SKM-1 treated with dmso at 0.1 percent for 144 hours (cell line): ENCODE measurements around the gene FBXL13.
"Not testable (repeated sequence)": the region's sequence is repeated elsewhere in the genome, so short reads cannot be mapped to it uniquely, and the experiment has no call there.

Experiments
- DNase-seq: peaks from one replicate; lab custom pipeline; 2025; ENCODE audit not compliant: unreplicated experiment; lab: John Stamatoyannopoulos, UW

FBXL13 gene

DNA sequence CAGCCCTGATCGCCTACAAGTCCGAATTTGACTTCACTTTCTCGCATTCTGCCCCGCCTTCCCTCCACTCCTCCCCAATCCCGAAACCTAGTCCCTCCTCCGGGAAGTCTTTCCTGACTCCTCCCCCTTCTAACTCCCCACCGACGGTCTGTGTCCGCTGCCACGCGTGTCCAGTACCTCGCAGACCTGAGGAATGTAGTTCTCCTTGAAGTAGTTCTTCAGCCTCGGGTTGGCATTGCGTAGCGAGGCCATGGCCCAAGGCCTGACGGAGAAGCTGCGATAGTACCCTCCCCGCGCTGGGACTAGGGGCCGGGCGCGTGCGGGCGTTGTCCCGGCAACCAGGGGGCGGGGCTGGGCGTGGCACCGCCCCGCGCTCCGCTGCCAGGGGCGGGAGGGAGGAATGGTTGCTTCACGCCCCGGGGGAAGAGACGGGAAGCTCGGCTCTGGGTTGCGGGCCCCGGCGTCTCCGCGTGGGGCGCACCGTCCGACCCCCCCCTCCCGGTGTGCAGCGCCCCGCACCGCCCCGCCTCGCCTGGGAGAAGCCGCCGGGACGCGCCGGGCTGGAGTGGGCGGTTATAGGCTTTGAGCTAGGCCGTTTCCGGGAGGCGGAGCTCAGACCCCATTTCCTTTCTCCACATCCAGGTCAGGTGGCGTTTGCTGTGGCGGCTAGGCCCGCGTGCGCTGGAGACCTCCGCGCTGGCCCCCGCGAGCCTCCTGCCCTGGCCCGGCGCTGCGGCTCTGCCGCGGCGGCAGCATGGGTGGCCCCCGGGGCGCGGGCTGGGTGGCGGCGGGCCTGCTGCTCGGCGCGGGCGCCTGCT is at the start of gene FBXL13, which contains the start of gene ARMC10:
TSS of gene FBXL13 (minus strand) at position 278 of the 818 bp plus-strand sequence.
TSS of gene ARMC10 (plus strand) at position 622 of the 818 bp plus-strand sequence. CDS start at position 755, 133 bp downstream.
- DNase-seq: peak; percentile 91

GRCh38 chr7:103123529-103123928 is 48.9 kb upstream of the FBXL13 start:
- peak; percentile 40 for DNase-seq

DNA sequence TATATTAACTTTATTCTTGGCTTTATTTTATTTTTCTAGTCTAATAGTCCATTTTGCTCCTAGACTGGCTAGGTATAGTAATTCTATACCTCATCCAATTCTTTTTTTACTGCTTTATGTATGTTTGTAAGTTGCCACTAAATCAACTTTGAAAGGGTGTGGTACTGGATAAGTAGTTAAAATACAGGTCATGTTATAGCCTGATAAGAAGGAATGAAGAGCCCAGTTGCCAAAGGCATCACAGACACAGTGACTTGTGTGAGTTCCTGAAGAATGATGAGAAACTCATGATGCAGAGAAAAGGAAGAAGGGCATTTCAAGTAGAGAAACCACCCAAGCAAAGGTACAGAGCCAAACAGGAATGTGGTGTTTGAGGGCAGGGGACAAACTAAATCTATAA is 47.0 kb upstream of the FBXL13 start:
- DNase-seq: no peak

GRCh38 chr7:103120362-103120761 is 45.8 kb upstream of the FBXL13 start:
- no peak for DNase-seq

- DNase-seq: no peak
These were observed 45.2 kb upstream of the FBXL13 start for GRCh38 chr7:103119791-103120291.

DNA sequence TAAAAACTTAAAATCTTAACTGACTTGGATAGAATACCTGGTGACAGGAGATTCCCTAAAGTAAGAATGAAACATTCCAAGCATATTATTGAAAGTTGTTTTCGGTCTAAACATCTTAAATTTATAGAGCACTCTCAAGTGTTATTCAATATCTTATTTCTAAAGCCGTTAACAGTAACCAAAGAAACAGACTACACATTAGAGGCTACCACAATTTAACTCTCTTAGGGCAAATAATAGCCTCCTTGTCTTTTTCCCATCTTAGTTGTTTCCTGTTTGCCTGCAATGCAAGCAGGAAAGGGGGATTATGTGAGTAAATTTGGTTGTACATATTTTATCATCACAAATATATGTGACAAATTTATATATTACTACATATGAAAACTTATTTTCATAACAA is 42.9 kb upstream of the FBXL13 start:
- no peak for DNase-seq

GRCh38 chr7:103116991-103117390 is 42.4 kb upstream of the FBXL13 start:
- no peak for DNase-seq

- no peak for DNase-seq
These were observed 41.9 kb upstream of the FBXL13 start for GRCh38 chr7:103116511-103116910.

- no peak for DNase-seq
These were observed 41.2 kb upstream of the FBXL13 start for GRCh38 chr7:103115771-103116170.

DNA sequence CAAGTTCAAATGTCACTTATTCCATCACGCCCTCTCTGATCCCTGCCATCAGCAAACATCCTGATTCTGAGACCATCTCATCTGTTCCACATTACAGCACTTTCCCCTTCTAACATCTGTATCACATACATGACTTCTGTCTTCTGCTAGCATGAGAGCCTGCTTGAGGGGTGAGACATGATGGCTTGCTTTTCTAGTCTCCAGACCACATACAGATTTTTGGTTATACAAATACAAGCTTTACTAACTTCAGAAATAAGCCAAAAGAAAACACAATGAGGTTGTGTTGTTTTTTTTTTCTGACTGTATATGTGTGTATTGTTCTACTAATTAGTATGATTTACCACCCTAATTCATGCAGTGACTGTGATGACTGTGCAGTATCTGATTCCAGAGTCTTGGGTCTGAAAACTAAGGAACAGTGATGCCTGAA is 40.0 kb upstream of the FBXL13 start:
- DNase-seq: no peak

DNA sequence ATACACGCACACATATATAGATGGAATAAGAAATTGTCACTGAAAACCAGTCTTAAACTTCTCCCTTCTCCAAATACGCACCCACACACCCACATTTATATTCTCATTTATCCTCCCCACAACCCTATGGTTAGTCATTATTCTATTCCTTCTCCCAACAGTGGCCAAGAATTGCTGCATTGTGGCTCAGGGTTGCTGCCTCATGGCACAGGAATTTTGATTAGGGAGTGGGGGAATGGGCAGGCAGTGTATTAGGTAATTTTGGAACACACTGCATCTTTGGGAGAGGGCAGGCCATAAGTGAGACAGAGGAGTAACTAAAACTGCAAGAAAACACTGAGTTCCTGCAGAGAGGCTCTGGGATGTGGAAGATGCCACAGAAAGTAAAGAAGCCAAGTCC is 38.6 kb upstream of the FBXL13 start:
- no peak for DNase-seq

DNA sequence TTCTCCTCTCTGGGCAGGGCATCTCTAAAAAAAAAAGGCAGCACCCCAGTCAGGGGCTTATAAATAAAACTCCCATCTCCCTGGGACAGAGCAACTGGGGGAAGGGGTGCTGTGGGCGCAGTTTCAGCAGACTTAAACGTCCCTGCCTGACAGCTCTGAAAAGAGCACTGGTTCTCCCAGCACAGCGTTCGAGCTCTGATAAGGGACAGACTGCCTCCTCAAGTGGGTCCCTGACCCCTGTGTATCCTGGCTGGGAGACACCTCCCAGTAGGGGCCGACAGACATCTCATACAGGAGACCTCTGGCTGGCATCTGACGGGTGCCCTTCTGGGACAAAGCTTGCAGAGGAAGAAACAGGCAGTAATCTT is 32.1 kb upstream of the FBXL13 start:
- DNase-seq: not testable (repeated sequence)

DNA sequence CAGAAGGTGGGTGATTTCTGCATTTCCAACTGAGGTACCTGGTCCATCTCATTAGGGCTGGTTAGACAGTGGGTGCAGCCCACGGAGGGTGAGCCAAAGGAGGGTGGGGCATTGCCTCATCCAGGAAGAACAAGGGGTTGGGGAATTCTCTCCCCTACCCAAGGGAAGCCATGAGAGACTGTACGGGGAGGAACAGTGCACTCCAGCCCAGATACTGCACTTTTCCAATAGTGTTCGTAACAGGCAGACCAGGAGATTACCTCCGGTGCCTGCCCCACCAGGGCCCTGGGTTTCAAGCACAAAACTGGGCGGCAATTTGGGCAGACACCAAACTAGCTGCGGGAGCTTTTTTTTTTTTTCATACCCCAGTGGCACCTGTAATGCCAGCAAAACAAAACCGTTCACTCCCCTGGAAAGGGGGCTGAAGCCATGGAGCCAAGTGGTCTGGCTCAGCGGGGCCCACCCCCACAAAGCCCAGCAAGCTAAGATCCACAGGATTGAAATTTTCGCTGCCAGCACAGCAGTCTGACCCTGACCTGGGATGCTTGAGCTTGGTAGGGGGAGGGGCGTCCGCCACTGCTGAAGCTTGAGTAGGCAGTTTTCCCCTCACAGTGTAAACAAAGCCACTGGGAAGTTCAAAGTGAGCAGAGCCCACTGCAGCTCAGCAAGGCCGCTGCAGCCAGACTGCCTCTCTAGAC is 31.6 kb upstream of the FBXL13 start:
- no peak for DNase-seq

DNA sequence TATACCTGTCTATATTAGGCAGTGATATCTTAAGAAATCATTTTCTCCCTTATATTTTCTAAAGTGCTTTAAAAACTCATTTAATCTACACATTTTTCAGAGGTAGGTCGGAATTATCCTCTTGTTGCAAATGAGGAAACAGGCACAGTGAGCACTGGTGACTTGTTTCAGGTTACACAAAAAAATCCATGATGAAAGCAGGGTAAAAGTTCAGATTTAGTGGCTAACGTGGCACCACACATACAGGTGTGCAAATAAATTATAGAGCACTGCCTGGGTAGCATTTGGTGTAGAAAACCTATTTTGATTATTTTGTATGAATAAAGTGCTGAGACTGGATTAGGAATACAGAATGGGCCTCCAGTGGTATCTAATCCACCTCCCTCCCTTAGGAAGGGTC is 26.9 kb upstream of the FBXL13 start:
- DNase-seq: no peak

GRCh38 chr7:103100348-103100747 is 25.8 kb upstream of the FBXL13 start:
- no peak for DNase-seq

GRCh38 chr7:103097041-103097440 is 22.4 kb upstream of the FBXL13 start:
- no peak for DNase-seq

DNA sequence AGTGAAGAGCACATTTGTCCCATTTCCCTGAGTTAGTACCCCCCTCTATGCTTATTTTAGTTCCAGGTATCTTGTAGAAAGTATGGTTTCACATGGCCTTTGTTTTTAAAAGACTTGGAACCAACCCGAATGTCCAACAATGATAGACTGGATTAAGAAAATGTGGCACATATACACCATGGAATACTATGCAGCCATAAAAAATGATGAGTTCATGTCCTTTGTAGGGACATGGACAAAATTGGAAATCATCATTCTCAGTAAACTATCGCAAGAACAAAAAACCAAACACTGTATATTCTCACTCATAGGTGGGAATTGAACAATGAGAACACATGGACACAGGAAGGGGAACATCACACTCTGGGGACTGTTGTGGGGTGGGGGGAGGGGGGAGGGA is 21.0 kb upstream of the FBXL13 start:
- not testable (repeated sequence) for DNase-seq

DNA sequence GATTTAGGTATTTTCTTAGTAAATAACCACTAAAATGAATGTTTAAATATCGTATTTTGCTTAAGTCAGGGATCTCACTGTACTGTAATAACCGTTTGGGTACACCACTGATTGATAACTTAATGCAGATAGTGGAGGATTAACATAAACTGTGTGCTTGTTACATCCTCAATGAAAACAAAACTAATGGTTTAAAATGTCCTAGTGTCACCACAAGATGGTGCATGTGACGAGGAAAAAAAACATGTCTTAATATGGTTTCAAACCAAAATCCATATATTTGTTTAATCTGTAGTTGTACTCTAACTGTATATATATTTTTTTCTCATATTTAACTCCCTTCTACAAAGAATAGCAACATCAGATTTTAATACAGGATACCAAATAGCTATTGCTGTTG is 19.5 kb upstream of the FBXL13 start:
- no peak for DNase-seq

- DNase-seq: no peak
These were observed 18.8 kb upstream of the FBXL13 start for GRCh38 chr7:103093429-103093828.

DNA sequence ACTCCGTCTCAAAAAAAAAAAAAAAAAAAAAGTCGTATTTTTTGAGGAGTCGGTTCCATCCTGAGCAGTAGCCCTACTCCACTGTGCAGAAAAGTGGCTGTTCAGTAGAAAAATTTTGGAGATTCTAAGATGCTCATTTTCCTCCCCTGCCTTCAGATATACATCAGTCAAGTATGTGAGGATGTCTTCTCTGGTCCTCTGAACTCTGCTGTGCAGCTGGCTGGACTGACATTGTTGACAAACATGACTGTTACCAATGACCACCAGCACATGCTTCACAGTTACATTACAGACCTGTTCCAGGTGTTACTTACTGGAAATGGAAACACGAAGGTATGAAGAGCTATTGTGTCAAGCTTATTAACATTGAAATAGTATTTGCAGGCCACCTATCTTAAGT is 17.7 kb upstream of the FBXL13 start:
- DNase-seq: not testable (repeated sequence)

- DNase-seq: no peak
These were observed 8.6 kb upstream of the FBXL13 start for GRCh38 chr7:103083210-103083609.

DNA sequence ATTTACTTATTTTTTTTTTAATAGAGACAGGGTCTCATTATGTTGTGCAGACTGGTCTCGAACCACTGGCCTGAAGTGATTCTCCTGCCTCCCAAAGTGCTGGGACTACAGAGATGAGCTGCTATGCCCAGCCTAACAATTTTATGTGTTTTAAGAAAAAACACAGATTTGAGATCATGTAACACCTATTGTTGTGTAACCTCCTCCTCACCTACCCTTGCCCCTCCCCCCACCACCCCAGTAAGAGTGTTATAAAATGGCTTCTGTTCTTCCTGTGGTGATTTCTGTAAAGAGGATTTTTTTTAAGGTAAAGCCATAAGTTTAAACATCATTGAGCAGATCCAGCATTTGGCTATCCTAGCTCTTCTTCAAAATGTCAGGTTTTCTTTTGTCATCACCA is 7.9 kb upstream of the FBXL13 start:
- no peak for DNase-seq
